Thyroid gland (tissue), 4 donors: ENCODE data around the gene CST11.

Experiments
- POLR2A ChIP-seq, 2 donors: fragments of 450-650 bp; IDR thresholded peaks; one replicate each; pipeline ENCODE4 v1.6.1; 2017; ENCODE audit warnings: antibody characterized with exemption in 2 of 2, mild to moderate bottlenecking in 2 of 2, moderate library complexity in 1 of 2
- TF ChIP-seq, protein P1 (sequence below), 6 experiments: fragments of 200-600 bp in 3 of 6; fragments of 450-650 bp in 3 of 6; sonication (generic) in 3 of 6; IDR thresholded peaks; one replicate each; pipeline ENCODE4 v1.5.1; 2016 to 2019; ENCODE audit warnings: antibody characterized with exemption in 6 of 6, mild to moderate bottlenecking in 2 of 6, inconsistent platforms in 1 of 6, moderate library complexity in 1 of 6

DNA sequence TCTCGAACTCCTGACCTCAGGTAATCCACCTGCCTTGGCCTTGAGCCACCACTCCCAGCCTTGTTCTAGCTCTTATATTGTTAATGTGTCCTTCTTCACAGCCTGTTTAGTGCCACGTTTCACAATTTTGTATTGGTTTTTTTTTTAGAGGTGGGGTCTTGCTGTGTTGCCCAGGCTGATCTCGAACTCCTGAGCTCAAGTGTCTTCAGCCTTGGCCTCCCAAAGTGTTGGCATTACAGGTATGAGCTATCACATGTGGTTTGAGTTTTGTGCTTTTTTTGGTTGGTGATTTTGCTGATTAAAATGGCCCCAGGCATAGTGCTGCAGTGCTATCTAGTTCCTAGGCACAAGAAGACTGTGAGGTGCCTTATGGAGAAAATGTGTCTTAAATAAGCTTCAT, 19.0 kb downstream of the CST11 start:
- no peak for TF ChIP-seq POLR2A (IDR thresholded peaks at IDR 0.05)
- TF ChIP-seq, protein P1, sequence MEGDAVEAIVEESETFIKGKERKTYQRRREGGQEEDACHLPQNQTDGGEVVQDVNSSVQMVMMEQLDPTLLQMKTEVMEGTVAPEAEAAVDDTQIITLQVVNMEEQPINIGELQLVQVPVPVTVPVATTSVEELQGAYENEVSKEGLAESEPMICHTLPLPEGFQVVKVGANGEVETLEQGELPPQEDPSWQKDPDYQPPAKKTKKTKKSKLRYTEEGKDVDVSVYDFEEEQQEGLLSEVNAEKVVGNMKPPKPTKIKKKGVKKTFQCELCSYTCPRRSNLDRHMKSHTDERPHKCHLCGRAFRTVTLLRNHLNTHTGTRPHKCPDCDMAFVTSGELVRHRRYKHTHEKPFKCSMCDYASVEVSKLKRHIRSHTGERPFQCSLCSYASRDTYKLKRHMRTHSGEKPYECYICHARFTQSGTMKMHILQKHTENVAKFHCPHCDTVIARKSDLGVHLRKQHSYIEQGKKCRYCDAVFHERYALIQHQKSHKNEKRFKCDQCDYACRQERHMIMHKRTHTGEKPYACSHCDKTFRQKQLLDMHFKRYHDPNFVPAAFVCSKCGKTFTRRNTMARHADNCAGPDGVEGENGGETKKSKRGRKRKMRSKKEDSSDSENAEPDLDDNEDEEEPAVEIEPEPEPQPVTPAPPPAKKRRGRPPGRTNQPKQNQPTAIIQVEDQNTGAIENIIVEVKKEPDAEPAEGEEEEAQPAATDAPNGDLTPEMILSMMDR (IDR thresholded peaks at IDR 0.05), result no peak
